GM21723 (cell line): ENCODE data around the gene FIGLA.

Experiments
- ATAC-seq: cut with Tn5 transposase; IDR thresholded peaks from one replicate; pipeline ENCODE4 v1.9.1; 2021; ENCODE audit warnings: mild to moderate bottlenecking, moderate library complexity; ENCODE audit not compliant: unreplicated experiment

Gene FIGLA

GRCh38 chr2:70790136-70790828 lies at the start of gene FIGLA:
Gene FIGLA, minus strand, starts transcription at chr2:70790643. Its CDS starts 5 bp downstream, at chr2:70790638.
- ATAC-seq, result no peak

- no peak for ATAC-seq
These were observed 47.8 kb upstream of the FIGLA start for GRCh38 chr2:70837980-70838925.

GRCh38 chr2:70835643-70836042 lies 45.2 kb upstream of the FIGLA start, which contains the start of gene CD207:
Gene CD207, minus strand, starts transcription at chr2:70835816. Its CDS starts 40 bp downstream, at chr2:70835776.
- no peak for ATAC-seq

GRCh38 chr2:70834881-70835280 lies 44.4 kb upstream of the FIGLA start:
- ATAC-seq, result no peak

- ATAC-seq, result no peak
These were observed 43.7 kb upstream of the FIGLA start for GRCh38 chr2:70834106-70834505.

GRCh38 chr2:70833246-70833645 lies 42.8 kb upstream of the FIGLA start:
- no peak for ATAC-seq

- ATAC-seq, result no peak
These were observed 41.9 kb upstream of the FIGLA start for GRCh38 chr2:70832386-70832785.

- no peak for ATAC-seq
These were observed 41.4 kb upstream of the FIGLA start for GRCh38 chr2:70831861-70832260.

GRCh38 chr2:70830366-70830765 lies 39.9 kb upstream of the FIGLA start:
- no peak for ATAC-seq

GRCh38 chr2:70829916-70830315 lies 39.5 kb upstream of the FIGLA start:
- ATAC-seq, result no peak

- ATAC-seq, result no peak
These were observed 38.7 kb upstream of the FIGLA start for GRCh38 chr2:70828914-70829824.

GRCh38 chr2:70828115-70828514 lies 37.7 kb upstream of the FIGLA start:
- no peak for ATAC-seq

- ATAC-seq, result no peak
These were observed 36.9 kb upstream of the FIGLA start for GRCh38 chr2:70827388-70827787.

GRCh38 chr2:70826696-70827350 lies 36.4 kb upstream of the FIGLA start:
- ATAC-seq, result no peak

- no peak for ATAC-seq
These were observed 32.8 kb upstream of the FIGLA start for GRCh38 chr2:70823249-70823648.

- ATAC-seq, result no peak
These were observed 32.4 kb upstream of the FIGLA start for GRCh38 chr2:70822843-70823242.

- no peak for ATAC-seq
These were observed 30.1 kb upstream of the FIGLA start, which contains the start of gene CLEC4F for GRCh38 chr2:70820499-70820898. Gene CLEC4F, minus strand, starts transcription at chr2:70820599. Its CDS starts 76 bp downstream, at chr2:70820523.

- no peak for ATAC-seq
These were observed 27.0 kb upstream of the FIGLA start for GRCh38 chr2:70817284-70817954.

GRCh38 chr2:70816726-70817125 lies 26.3 kb upstream of the FIGLA start:
- ATAC-seq, result no peak
